Aorta (tissue), 5 donors: ENCODE data around the gene ATG16L1. TPM values are rescaled to one million over a fixed set of nuclear protein-coding genes. Genes with fewer than 3 reads are reported as not detected.
A peak's percentile ranks its signal among the peaks of the same experiment; 100 is the strongest.

Source experiments
- ATAC-seq: fragments of 200-7000 bp; cut with Tn5 transposase; one replicate; pipeline ENCODE4 v1.9.1; 2022; ENCODE audit warnings: moderate library complexity; ENCODE audit not compliant: low FRiP score
- DNase-seq, 2 donors: peaks; one replicate each; pipeline ENCODE4 v3.0.0-alpha.2; 2020
- H3K27ac ChIP-seq, 2 donors: one replicate each; pipeline ENCODE4 v1.5.1; 2013; ENCODE audit warnings: low read length in 2 of 2, mild to moderate bottlenecking in 2 of 2, moderate library complexity in 2 of 2, control low read depth in 1 of 2, inconsistent platforms in 1 of 2, low read depth in 1 of 2
- H3K27me3 ChIP-seq, 2 donors: one replicate each; pipeline ENCODE4 v1.6.1; 2013; ENCODE audit warnings: control low read depth in 1 of 2, low read length in 1 of 2, mild to moderate bottlenecking in 1 of 2, moderate library complexity in 1 of 2; ENCODE audit not compliant: insufficient read depth in 2 of 2, control insufficient read depth in 1 of 2
- H3K36me3 ChIP-seq, 2 donors: one replicate each; pipeline ENCODE4 v1.6.1; 2013; ENCODE audit warnings: control low read depth in 1 of 2, low read length in 1 of 2, mild to moderate bottlenecking in 1 of 2; ENCODE audit not compliant: insufficient read depth in 2 of 2, control insufficient read depth in 1 of 2
- H3K4me1 ChIP-seq, 2 donors: one replicate each; pipeline ENCODE4 v1.6.1; 2013; ENCODE audit warnings: low read length in 2 of 2, control low read depth in 1 of 2, mild to moderate bottlenecking in 1 of 2, moderate library complexity in 1 of 2; ENCODE audit not compliant: insufficient read depth in 2 of 2, control insufficient read depth in 1 of 2
- H3K4me3 ChIP-seq, 2 donors: one replicate each; pipeline ENCODE4 v1.5.1; 2013; ENCODE audit warnings: low read length in 2 of 2, control low read depth in 1 of 2, mild to moderate bottlenecking in 1 of 2
- H3K9me3 ChIP-seq: one replicate; pipeline ENCODE4 v1.6.1; 2013; ENCODE audit warnings: mild to moderate bottlenecking, low read length; ENCODE audit not compliant: control insufficient read depth
- WGBS, 2 donors: extraction: QIAGEN DNeasy Blood & Tissue Kit; methylation state at CpG; one replicate each; pipeline ENCODE4 v1.1.7; 2013; 5-methylcytosine and 5-hydroxymethylcytosine counted together
- intact Hi-C, 2 donors: fragments of 100-400 bp; cut with DNase I; formaldehyde crosslinking; loops; one replicate each; pipeline versions ENCODE4 v1.14.2 to v1.15.0; 2022
- polyA plus RNA-seq, 2 donors: library from polyadenylated mRNA; stranded (reverse); fragments of 200-250 nt; gene quantifications; one replicate each; pipeline ENCODE4 v1.2.3, GENCODE V29; 2013
- total RNA-seq, 2 donors: library from RNA; stranded (reverse); fragmentation: NEBNext Ultra II Directional; extraction: Animal tissue kit (Norgen Biotek cat#: 25700); gene quantifications; one replicate each; pipeline ENCODE4 v1.2.1, GENCODE V29; 2021
- donor health status: healthy with polysubstance abuse.
- donor health status: Bipolar disorder and iron deficiency.
- donor health status: DM: no; HTN: no; CAD: no.
- donor health status: DM: no; HTN: no; CAD: no.
- donor health status: DM: yes; HTN: yes; CAD: no.

ATG16L1 gene
- total and polyA plus RNA-seq, 4 donors: 6.4 to 30.1 (median 17.1) TPM

DNA sequence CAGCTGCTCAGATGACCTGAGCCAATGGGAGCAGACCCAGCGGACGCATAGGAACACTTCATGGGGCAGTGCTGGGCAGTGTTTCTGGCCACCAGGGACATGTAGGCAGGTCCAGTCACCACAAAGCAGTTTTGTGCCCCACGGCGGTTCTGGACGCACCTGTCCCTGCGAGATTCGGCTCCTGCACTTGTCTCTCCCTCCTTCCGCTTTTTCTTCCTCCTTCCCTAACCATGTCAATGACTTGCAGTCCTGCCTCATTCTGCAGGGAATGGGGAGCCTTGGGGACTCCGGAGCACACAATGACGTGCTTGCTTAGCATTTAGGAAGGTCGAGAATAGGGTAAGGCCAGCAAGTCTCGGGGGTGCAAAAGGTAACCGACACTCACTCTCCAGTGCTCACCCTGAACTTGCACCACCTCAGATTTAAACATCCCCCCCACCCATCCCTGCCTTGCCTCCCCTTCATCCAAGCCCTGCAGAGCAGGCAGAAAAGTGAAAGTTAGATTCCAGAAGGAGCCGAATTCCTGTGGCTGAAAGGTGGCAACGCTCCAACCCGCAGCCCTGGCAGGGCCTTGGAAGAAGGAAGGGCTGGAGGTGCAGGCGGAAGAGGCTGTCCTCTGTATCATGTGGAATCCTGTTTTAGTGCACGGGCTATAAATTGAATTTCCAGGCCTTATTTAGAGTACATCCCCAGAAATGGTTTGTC lies 40.5 kb upstream of the ATG16L1 start:
- H3K4me3 ChIP-seq: no peak overlapping the region
- 44 to 48% methylated on average over 18 of the region's 18 CpGs for WGBS, 2 donors
- intact Hi-C loops: no loop called here
- H3K9me3 ChIP-seq: no peaks in the 10 kb centered on the region
- peak; percentile 73 for ATAC-seq
- H3K4me1 ChIP-seq: no peaks in the 10 kb centered on the region
- H3K27ac ChIP-seq: peak overlapping the region in 1 of 2 donors; percentile 59
- no peaks in the 10 kb centered on the region for H3K27me3 ChIP-seq
- H3K36me3 ChIP-seq: no peaks in the 10 kb centered on the region
- DNase-seq: peak; percentile 90 to 93

DNA sequence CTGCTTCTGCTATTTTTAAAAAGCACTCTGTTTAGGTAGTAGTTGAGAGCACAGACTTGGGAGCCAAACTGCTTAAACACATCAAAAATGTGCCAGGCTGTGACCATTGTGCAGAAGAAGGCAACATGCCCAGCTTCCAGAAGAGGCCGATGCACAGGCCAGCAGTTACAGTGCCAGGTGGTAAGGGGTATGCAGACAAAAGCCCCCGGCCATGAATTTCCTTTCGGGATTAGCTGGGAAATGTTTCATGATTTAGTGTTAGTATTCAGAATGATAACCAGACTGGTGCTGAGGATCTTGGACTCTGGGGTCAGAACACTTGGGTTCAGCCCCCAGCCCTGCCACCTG lies 40.0 kb upstream of the ATG16L1 start:
- Histone ChIP-seq H3K9me3 (no peaks in the 10 kb centered on the region), H3K27me3 (no peaks in the 10 kb centered on the region), H3K27ac (peak overlapping the region in 1 of 2 donors; percentile 39), H3K4me3 (no peak overlapping the region), H3K4me1 (no peaks in the 10 kb centered on the region), H3K36me3 (no peaks in the 10 kb centered on the region)
- DNase-seq (no peak), ATAC-seq (peak; percentile 10)
- 11 to 14% methylated on average over 3 of the region's 3 CpGs for WGBS, 2 donors
- intact Hi-C loops: no loop called here

DNA sequence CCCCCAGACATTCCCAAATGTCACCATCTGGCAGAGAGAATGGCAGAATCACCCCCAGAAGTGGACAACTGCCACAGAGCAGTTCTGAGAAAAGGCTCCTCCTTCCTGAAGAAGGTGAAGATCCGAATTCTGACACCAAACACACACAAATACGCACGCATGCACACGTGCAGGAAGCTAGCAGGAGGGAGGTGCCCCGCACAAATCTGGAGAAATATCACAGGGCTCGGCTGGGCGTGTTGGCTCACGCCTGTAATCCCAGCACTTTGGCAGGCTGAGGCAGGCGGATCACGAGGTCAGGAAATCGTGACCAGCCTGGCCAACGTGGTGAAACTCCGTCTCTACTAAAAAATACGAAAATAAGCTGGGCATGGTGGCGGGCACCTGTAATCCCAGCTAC lies 38.5 kb upstream of the ATG16L1 start:
- no peaks in the 10 kb centered on the region for H3K4me1 ChIP-seq
- H3K27me3 ChIP-seq: no peaks in the 10 kb centered on the region
- 94 to 96% methylated on average over 15 of the region's 15 CpGs for WGBS, 2 donors
- no peak overlapping the region for H3K4me3 ChIP-seq
- H3K27ac ChIP-seq: no peak overlapping the region
- H3K36me3 ChIP-seq: no peaks in the 10 kb centered on the region
- DNase-seq: no peak
- no peak for ATAC-seq
- no peaks in the 10 kb centered on the region for H3K9me3 ChIP-seq
- intact Hi-C loops: no loop called here

DNA sequence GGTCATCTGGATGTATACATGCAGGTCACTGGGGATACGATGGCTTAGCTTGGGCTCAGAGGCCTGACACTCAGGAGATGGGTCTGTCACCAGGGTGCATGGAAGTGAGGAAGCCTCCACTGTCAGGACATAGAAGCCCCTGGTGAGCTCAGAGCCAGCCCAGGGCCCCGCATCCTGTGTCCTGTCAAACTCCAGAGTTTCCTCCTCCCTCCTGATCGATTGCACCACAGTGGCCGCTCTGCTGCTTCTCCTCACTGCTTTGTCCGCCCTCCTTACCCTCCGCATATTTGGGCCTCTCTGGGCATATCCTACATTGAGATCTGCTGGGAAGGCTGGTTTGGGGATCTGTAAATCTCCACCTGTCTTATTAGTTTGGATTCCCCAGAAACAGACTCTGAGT lies 37.5 kb upstream of the ATG16L1 start:
- Histone ChIP-seq H3K27me3 (no peaks in the 10 kb centered on the region), H3K4me1 (no peaks in the 10 kb centered on the region), H3K36me3 (no peaks in the 10 kb centered on the region), H3K4me3 (no peak overlapping the region), H3K27ac (no peak overlapping the region), H3K9me3 (no peaks in the 10 kb centered on the region)
- intact Hi-C loops: no loop called here
- WGBS, 2 donors: 93 to 95% methylated on average over 6 of the region's 6 CpGs
- no peak for DNase-seq
- no peak for ATAC-seq

DNA sequence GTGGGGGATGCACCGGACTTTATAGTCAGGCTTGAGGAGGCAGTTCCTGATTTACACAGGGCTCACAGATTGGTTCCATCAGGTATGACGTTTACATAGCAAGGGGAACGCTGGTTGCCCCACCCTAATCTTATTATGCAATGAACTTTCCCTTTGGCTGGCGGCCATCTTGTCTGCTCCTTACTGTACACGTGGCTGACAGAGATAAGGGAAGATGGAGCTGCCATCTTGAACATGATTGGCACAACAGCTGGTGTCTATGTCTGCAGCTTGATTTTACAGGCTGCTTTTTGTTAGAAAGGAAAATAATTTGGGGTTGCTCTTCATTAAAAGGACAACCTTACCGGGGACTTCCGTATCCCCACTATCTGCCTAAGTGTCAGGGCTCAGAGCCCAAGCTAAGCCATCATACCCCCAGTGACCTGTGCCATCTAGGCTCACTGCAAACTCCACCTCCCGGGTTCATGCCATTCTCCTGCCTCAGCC lies 33.5 kb upstream of the ATG16L1 start:
- H3K4me3 ChIP-seq: no peak overlapping the region
- WGBS, 2 donors: 77 to 81% methylated on average over 8 of the region's 8 CpGs
- ATAC-seq (no peak), DNase-seq (no peak)
- intact Hi-C loops: no loop called here
- no peaks in the 10 kb centered on the region for H3K36me3 ChIP-seq
- no peak overlapping the region for H3K27ac ChIP-seq
- H3K9me3 ChIP-seq: no peaks in the 10 kb centered on the region
- H3K27me3 ChIP-seq: no peaks in the 10 kb centered on the region
- no peaks in the 10 kb centered on the region for H3K4me1 ChIP-seq

DNA sequence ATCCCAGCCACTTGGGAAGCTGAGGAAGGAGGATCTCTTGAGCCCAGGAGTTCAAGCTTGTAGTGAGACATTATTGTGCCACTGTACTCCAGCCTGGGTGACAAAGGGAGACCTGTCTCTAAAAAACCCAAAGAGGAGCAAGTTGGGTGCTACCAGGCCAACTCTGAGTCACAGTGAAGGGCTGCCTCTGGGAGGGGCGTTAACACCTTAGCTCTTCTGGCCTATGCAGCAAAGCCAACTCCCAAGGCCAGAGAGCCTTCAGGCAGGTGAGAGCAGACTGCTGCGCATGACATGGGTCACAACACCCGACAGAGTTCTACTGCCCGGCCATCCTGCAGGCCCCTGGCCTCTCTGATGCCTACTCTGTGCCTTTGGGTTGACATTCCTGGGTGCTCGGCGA lies 32.6 kb upstream of the ATG16L1 start:
- ATAC-seq: no peak
- 91 to 97% methylated on average over 6 of the region's 6 CpGs for WGBS, 2 donors
- H3K27me3 ChIP-seq: no peaks in the 10 kb centered on the region
- no peaks in the 10 kb centered on the region for H3K9me3 ChIP-seq
- H3K4me1 ChIP-seq: no peaks in the 10 kb centered on the region
- DNase-seq: no peak
- intact Hi-C loops: no loop called here
- H3K4me3 ChIP-seq: no peak overlapping the region
- H3K27ac ChIP-seq: no peak overlapping the region
- no peaks in the 10 kb centered on the region for H3K36me3 ChIP-seq

DNA sequence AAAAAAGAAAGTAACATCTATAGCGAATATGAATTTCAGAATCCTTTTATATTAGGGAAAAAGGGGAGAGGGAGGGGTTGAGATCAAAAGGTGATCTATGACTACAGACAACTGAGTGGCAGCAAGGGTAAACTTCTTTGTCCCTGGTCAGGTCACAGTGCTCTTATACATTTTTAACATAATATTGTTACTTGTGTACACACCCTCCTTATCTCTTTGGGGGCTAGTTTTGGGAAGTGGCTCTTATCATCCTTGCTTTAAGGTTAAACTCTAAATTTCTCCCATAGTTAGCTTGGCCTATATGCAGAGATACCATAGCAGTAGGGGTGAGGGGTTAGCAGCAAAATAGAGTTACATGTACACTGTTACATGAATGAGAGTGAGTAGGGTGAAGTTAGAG lies 31.6 kb upstream of the ATG16L1 start:
- Histone ChIP-seq H3K4me3 (no peak overlapping the region), H3K27ac (no peak overlapping the region), H3K9me3 (no peaks in the 10 kb centered on the region), H3K4me1 (no peaks in the 10 kb centered on the region), H3K27me3 (no peaks in the 10 kb centered on the region), H3K36me3 (no peaks in the 10 kb centered on the region)
- DNase-seq (no peak), ATAC-seq (no peak)
- intact Hi-C loops: no loop called here
- 100% methylated on average over 1 of the region's 1 CpG for WGBS, 2 donors

DNA sequence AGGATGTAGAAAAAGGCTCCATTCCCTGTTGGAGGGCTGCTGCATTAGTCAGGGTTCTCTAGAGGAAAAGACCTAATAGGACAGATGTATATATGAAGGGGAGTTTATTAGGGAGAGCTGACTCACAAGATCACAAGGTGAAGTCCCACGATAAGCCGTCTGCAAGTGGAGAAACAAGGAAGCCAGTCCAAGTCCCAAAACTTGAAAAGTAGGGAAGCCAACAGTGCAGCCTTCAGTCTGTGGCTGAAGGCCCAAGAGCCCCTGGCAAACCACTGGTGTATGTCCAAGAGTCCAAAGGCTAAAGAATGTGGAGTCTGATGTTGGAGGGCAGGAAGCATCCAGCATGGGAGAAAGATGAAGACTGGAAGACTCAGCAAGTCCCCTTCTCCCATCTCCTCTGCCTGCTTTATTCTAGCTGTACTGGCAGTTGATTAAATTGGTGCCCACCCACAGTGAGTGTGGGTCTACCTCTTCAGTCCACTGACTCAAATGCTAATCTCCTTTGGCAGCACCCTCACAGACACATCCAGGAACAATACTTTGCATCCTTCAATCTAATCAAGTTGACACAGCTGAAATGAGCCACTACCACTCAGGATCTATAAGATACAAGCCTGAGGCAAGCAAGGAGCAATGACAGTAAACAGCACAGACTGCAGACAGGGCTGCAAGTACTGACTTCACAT lies 30.0 kb upstream of the ATG16L1 start:
- no peaks in the 10 kb centered on the region for H3K9me3 ChIP-seq
- H3K4me3 ChIP-seq: no peak overlapping the region
- H3K36me3 ChIP-seq: no peaks in the 10 kb centered on the region
- DNase-seq: no peak
- H3K27me3 ChIP-seq: no peaks in the 10 kb centered on the region
- intact Hi-C loops: no loop called here
- H3K4me1 ChIP-seq: no peaks in the 10 kb centered on the region
- ATAC-seq: no peak
- WGBS, 2 donors: 6 to 8% methylated on average over 2 of the region's 2 CpGs
- H3K27ac ChIP-seq: no peak overlapping the region
